ENCODE results near the gene IL24. TPM values are rescaled to one million over a fixed set of nuclear protein-coding genes. Genes with fewer than 3 reads are reported as not detected.

The IL24 gene
- total and polyA plus RNA-seq, 2 donors (not counting 1 experiment from before 2014, with no cell fraction given), result 0.17 to 0.54 TPM

DNA sequence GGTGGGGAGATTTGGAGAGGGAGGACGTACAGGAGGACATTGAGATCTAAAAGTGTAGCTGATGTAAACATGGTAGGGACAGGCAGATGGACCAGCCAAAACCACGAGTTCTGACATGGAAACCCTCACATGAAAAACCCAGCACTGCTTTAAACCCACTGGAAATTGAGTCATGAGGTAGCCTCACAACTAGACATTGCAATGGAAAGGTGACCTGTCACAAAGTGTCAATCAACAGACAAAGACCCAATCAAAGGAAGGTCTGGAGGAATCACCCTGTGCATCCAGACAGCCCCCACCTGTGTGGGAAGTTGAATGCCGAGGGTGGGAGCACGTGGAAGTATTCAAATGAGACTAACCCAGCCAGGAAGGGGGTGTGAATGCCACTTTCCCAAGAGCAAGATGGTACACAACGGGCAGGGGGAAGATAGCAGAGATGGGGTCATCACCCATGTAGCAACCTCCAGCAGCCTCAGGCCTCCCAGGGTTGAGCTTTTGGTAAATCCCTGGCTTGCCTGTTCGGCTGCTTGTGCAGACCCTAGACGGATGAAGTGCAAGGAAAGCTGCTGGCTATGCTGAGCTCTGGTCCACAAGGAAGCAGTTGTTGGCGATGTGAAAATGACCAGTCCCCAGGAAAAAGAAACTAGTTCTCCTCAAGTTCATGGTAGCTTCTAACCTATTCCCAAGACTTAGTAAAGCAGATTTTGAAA is 18.9 kb downstream of the IL24 start:
- no peak overlapping the region for H3K4me2 ChIP-seq (ENCODE audit: extremely low read depth, insufficient read depth, low read length)

DNA sequence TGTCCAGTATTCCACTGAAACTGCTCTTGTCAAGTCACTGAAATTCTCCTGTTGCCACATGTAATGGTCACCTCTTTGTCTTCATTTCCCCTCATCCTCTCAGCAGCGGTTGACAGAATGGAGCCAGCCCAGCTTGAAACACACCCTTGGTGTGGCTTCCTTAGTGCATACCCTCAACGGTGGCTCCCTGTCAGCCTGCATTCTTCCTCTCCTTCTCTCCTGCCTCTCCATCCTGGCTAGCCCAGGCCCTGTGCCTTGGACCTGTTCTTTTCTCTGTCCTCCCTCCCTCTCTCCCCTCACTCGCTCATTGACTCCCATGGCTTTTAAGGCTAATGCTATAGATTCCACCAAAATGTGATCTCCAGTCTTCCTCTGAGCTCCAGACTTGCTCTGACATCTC is 20.8 kb downstream of the IL24 start:
- Histone ChIP-seq H3K4me2 (ENCODE audit: extremely low read depth, insufficient read depth, low read length) (no peak overlapping the region), H4K20me1 (ENCODE audit: control insufficient read depth, extremely low read depth, insufficient read depth, low read length) (no peaks in the 10 kb centered on the region), H3K27ac (ENCODE audit: insufficient read depth, low read length) (no peak overlapping the region), H3K79me2 (ENCODE audit: control insufficient read depth, insufficient read depth, low read length) (no peaks in the 10 kb centered on the region), H2AFZ (ENCODE audit: low read length) (no peak overlapping the region), H3K9me3 (ENCODE audit: control insufficient read depth, insufficient read depth, low read depth, low read length) (no peaks in the 10 kb centered on the region), H3K36me3 (ENCODE audit: control insufficient read depth, insufficient read depth, low read length) (no peaks in the 10 kb centered on the region), H3K4me3 (replicated peaks in 1 of 4; ENCODE audit: control extremely low read depth in 1 of 4, insufficient read depth in 1 of 4, low read depth in 3 of 4, low read length in 4 of 4) (no peak overlapping the region), H3K9ac (ENCODE audit: insufficient read depth, low read length) (no peak overlapping the region), H3K27me3 (ENCODE audit: control insufficient read depth, insufficient read depth, low read length) (peaks cover 11% of the 10 kb centered on the region), H3K4me1 (ENCODE audit: control insufficient read depth, extremely low read depth, insufficient read depth, low read length) (no peaks in the 10 kb centered on the region)
- TF ChIP-seq, protein P1, sequence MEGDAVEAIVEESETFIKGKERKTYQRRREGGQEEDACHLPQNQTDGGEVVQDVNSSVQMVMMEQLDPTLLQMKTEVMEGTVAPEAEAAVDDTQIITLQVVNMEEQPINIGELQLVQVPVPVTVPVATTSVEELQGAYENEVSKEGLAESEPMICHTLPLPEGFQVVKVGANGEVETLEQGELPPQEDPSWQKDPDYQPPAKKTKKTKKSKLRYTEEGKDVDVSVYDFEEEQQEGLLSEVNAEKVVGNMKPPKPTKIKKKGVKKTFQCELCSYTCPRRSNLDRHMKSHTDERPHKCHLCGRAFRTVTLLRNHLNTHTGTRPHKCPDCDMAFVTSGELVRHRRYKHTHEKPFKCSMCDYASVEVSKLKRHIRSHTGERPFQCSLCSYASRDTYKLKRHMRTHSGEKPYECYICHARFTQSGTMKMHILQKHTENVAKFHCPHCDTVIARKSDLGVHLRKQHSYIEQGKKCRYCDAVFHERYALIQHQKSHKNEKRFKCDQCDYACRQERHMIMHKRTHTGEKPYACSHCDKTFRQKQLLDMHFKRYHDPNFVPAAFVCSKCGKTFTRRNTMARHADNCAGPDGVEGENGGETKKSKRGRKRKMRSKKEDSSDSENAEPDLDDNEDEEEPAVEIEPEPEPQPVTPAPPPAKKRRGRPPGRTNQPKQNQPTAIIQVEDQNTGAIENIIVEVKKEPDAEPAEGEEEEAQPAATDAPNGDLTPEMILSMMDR (conservative IDR thresholded peaks at IDR 0.05 in 1 of 2, IDR thresholded peaks at IDR 0.05 in 1 of 2; ENCODE audit: low read depth in 1 of 2, low read length in 2 of 2), result no peak
- no peak for TF ChIP-seq EZH2 (IDR thresholded peaks at IDR 0.05; ENCODE audit: low read length, missing control alignments)
- no peak for DNase-seq (ENCODE audit: low read depth in 2 of 2)

More for the DNA sequence above, 18.9 kb downstream of the IL24 start:
- H3K4me1 ChIP-seq (ENCODE audit: control insufficient read depth, extremely low read depth, insufficient read depth, low read length), result no peaks in the 10 kb centered on the region
- no peak overlapping the region for H3K9ac ChIP-seq (ENCODE audit: insufficient read depth, low read length)
- DNase-seq (ENCODE audit: low read depth in 2 of 2), result no peak
- H3K4me3 ChIP-seq (replicated peaks in 1 of 4; ENCODE audit: control extremely low read depth in 1 of 4, insufficient read depth in 1 of 4, low read depth in 3 of 4, low read length in 4 of 4), result no peak overlapping the region
- no peaks in the 10 kb centered on the region for H3K79me2 ChIP-seq (ENCODE audit: control insufficient read depth, insufficient read depth, low read length)
- H2AFZ ChIP-seq (ENCODE audit: low read length), result no peak overlapping the region
- no peaks in the 10 kb centered on the region for H4K20me1 ChIP-seq (ENCODE audit: control insufficient read depth, extremely low read depth, insufficient read depth, low read length)
- H3K9me3 ChIP-seq (ENCODE audit: control insufficient read depth, insufficient read depth, low read depth, low read length), result no peaks in the 10 kb centered on the region
- H3K36me3 ChIP-seq (ENCODE audit: control insufficient read depth, insufficient read depth, low read length), result no peaks in the 10 kb centered on the region
- TF ChIP-seq, protein P1 (conservative IDR thresholded peaks at IDR 0.05 in 1 of 2, IDR thresholded peaks at IDR 0.05 in 1 of 2; ENCODE audit: low read depth in 1 of 2, low read length in 2 of 2), result no peak
- no peak for TF ChIP-seq EZH2 (IDR thresholded peaks at IDR 0.05; ENCODE audit: low read length, missing control alignments)
- H3K27me3 ChIP-seq (ENCODE audit: control insufficient read depth, insufficient read depth, low read length), result peaks cover 11% of the 10 kb centered on the region
- no peak overlapping the region for H3K27ac ChIP-seq (ENCODE audit: insufficient read depth, low read length)

DNA sequence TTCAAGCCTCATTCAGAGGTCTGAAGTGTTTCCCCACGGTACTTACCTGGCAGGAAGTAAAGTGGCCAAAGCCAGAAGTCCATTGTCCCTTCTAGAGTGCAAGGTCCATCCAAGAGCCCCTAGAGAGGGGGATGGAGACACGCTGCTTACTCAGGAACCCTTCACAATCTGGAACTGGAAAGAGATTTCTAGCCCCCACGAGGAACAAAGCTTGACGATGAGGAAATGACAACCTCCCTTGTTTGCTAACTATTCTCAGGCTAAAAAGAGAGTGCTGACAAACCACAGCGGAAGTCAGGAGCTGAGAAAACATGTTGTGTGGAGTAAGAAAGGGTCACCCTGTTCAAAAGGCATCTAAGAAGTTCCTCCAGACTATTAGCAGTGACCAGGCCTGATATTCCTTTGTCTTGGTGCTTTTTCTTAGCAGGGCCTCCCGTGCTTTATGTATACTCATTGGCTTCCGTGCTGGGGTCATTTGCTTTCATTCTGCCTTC is 24.6 kb downstream of the IL24 start, which contains the start of gene FCMR:
FCMR (minus strand) TSS at position 170 of the 494 bp plus-strand sequence; CDS start at position 83, 87 bp downstream.
- no peak within 1 kb of the TSS for H3K9ac ChIP-seq (ENCODE audit: insufficient read depth, low read length)
- no peaks in the 10 kb centered on the region for H3K27me3 ChIP-seq (ENCODE audit: control insufficient read depth, insufficient read depth, low read length)
- H3K36me3 ChIP-seq (ENCODE audit: control insufficient read depth, insufficient read depth, low read length), result no peaks in the 10 kb centered on the region
- no peak within 1 kb of the TSS for H3K27ac ChIP-seq (ENCODE audit: insufficient read depth, low read length)
- H3K9me3 ChIP-seq (ENCODE audit: control insufficient read depth, insufficient read depth, low read depth, low read length), result no peaks in the 10 kb centered on the region
- H3K4me2 ChIP-seq (ENCODE audit: extremely low read depth, insufficient read depth, low read length), result no peak within 1 kb of the TSS
- no peaks in the 10 kb centered on the region for H3K4me1 ChIP-seq (ENCODE audit: control insufficient read depth, extremely low read depth, insufficient read depth, low read length)
- no peaks in the 10 kb centered on the region for H4K20me1 ChIP-seq (ENCODE audit: control insufficient read depth, extremely low read depth, insufficient read depth, low read length)
- no peak within 1 kb of the TSS for H3K4me3 ChIP-seq (replicated peaks in 1 of 4; ENCODE audit: control extremely low read depth in 1 of 4, insufficient read depth in 1 of 4, low read depth in 3 of 4, low read length in 4 of 4)
- no peak within 1 kb of the TSS for H2AFZ ChIP-seq (ENCODE audit: low read length)
- no peaks in the 10 kb centered on the region for H3K79me2 ChIP-seq (ENCODE audit: control insufficient read depth, insufficient read depth, low read length)
- no peak for DNase-seq (ENCODE audit: low read depth in 2 of 2)
- TF ChIP-seq, protein P1 (conservative IDR thresholded peaks at IDR 0.05 in 1 of 2, IDR thresholded peaks at IDR 0.05 in 1 of 2; ENCODE audit: low read depth in 1 of 2, low read length in 2 of 2), result no peak
- TF ChIP-seq EZH2 (IDR thresholded peaks at IDR 0.05; ENCODE audit: low read length, missing control alignments), result no peak
